Ovary (tissue), 9 donors: ENCODE data around the gene DONSON. TPM values are rescaled to one million over a fixed set of nuclear protein-coding genes. Genes with fewer than 3 reads are reported as not detected.

Experiments used
- DNase-seq, 5 donors: peaks; one replicate each; pipeline ENCODE4 v3.0.0-alpha.2; 2019 to 2020
- H3K27ac ChIP-seq, 2 donors: fragments of 200-600 bp; one replicate each; pipeline versions ENCODE4 v1.5.1 to v1.8.0; 2019 to 2022
- H3K27me3 ChIP-seq: fragments of 200-600 bp; one replicate; pipeline ENCODE4 v1.8.0; 2022
- H3K36me3 ChIP-seq: fragments of 200-600 bp; sonication (generic); one replicate; pipeline ENCODE4 v1.5.1; 2019
- H3K4me1 ChIP-seq: one replicate; pipeline ENCODE4 v1.8.1; 2013; ENCODE audit warnings: mild to moderate bottlenecking, moderate library complexity; ENCODE audit not compliant: insufficient read depth
- H3K4me3 ChIP-seq: fragments of 200-600 bp; sonication (generic); one replicate; pipeline ENCODE4 v1.5.1; 2017
- H3K9me3 ChIP-seq, 2 donors: fragments of 200-600 bp in 1 of 2; sonication (generic) in 1 of 2; one replicate each; pipeline versions ENCODE4 v1.5.1 to v1.8.1; 2013 to 2019; ENCODE audit warnings: mild to moderate bottlenecking in 1 of 2, moderate library complexity in 1 of 2
- EP300 ChIP-seq: sonication (generic); formaldehyde crosslinking; IDR thresholded peaks from one replicate; pipeline ENCODE4 v1.6.1; 2017; ENCODE audit warnings: antibody characterized with exemption
- POLR2A ChIP-seq: fragments of 450-650 bp; IDR thresholded peaks from one replicate; pipeline ENCODE4 v1.6.1; 2017; ENCODE audit warnings: antibody characterized with exemption, mild to moderate bottlenecking, moderate library complexity
- WGBS, 3 donors: extraction: QIAGEN DNeasy Blood & Tissue Kit in 1 of 3; methylation state at CpG; one replicate each; pipeline versions ENCODE4 v1.1.5 to v1.1.7; 2013 to 2017; 5-methylcytosine and 5-hydroxymethylcytosine counted together
- intact Hi-C, 4 donors: fragments of 100-400 bp; cut with DNase I; formaldehyde crosslinking; loops; one replicate each; pipeline versions ENCODE4 v1.11.0 to v1.15.1; 2022 to 2023
- polyA plus RNA-seq, 2 donors: library from polyadenylated mRNA; stranded (reverse); fragments of 200-250 nt in 1 of 2; fragments of 350-450 nt in 1 of 2; fragmentation: Illumina TruSeq in 1 of 2; extraction: RNeasy Lipid Tissue Mini Kit (QIAGEN cat#74804) in 1 of 2; gene quantifications; one replicate each; pipeline ENCODE4 v1.2.3, GENCODE V29; 2013 to 2014
- total RNA-seq, 7 donors: library from RNA; depleted of rRNA in 2 of 7; stranded (reverse); fragments of >200 nt in 2 of 7; fragmentation: NEBNext Ultra II Directional in 3 of 7; extraction: Animal tissue kit (Norgen Biotek cat#: 25700) in 3 of 7; gene quantifications; one replicate each; pipeline versions ENCODE4 v1.1.0 to v1.2.4, GENCODE V29; 2016 to 2023
- TF ChIP-seq, protein P1 (sequence below), 3 donors: fragments of 450-650 bp in 2 of 3; fragments of 200-600 bp in 1 of 3; IDR thresholded peaks; one replicate each; pipeline versions ENCODE4 v1.5.1 to v1.8.0; 2016 to 2022; ENCODE audit warnings: antibody characterized with exemption in 3 of 3, mild to moderate bottlenecking in 1 of 3
- donor health status: DM: no; HTN: no; CAD: no; lungs with moderate emphysema.
- donor health status: DM: no; HTN: no; CAD: no.
- donor health status: Bipolar disorder and iron deficiency.
- donor health status: DM: yes; HTN: yes; CAD: no.
- donor health status: DM: no; HTN: no; CAD: no.
- donor health status: DM: yes; HTN: yes; CAD: no.

Gene DONSON
- total and polyA plus RNA-seq, 9 donors, result 5.1 to 14.1 (median 10.3) TPM

DNA sequence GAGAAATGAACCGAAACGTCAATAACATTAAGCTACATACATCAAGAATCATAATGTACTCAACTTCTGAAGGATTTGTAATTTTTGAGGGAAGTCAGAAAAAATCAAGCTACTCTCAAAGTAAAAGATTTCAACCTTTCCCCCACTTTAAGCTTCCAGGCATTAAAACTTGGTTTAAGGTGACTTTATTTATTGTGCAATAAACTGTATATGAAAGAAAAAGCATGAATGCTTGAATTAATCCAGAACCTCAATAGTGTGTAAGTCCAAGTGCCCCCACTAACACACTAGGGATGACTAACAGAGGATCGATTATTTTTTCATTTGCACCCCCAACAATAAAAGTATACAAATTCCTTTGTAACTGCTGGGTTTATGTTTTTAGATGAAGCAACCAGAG lies 57.5 kb downstream of the DONSON start:
- no peaks in the 10 kb centered on the region for H3K36me3 ChIP-seq
- DNase-seq, result no peak
- H3K27ac ChIP-seq, result no peak overlapping the region
- H3K9me3 ChIP-seq, result no peaks in the 10 kb centered on the region
- no peaks in the 10 kb centered on the region for H3K4me1 ChIP-seq
- no peaks in the 10 kb centered on the region for H3K27me3 ChIP-seq
- H3K4me3 ChIP-seq, result no peak overlapping the region
- intact Hi-C loops, result no loop called here
- WGBS, 3 donors, result 80 to 91% (median 81%) methylated on average over 3 of the region's 3 CpGs
- TF ChIP-seq POLR2A, result no peak
- no peak for TF ChIP-seq EP300
- TF ChIP-seq, protein P1, sequence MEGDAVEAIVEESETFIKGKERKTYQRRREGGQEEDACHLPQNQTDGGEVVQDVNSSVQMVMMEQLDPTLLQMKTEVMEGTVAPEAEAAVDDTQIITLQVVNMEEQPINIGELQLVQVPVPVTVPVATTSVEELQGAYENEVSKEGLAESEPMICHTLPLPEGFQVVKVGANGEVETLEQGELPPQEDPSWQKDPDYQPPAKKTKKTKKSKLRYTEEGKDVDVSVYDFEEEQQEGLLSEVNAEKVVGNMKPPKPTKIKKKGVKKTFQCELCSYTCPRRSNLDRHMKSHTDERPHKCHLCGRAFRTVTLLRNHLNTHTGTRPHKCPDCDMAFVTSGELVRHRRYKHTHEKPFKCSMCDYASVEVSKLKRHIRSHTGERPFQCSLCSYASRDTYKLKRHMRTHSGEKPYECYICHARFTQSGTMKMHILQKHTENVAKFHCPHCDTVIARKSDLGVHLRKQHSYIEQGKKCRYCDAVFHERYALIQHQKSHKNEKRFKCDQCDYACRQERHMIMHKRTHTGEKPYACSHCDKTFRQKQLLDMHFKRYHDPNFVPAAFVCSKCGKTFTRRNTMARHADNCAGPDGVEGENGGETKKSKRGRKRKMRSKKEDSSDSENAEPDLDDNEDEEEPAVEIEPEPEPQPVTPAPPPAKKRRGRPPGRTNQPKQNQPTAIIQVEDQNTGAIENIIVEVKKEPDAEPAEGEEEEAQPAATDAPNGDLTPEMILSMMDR (IDR thresholded peaks at IDR 0.05), result no peak

Other genes starting within 250 kb of the DONSON start
- gene IFNGR2, start 185.3 kb downstream of the DONSON start, total RNA-seq, result 10 to 100 TPM; 39.6 to 54.5 (median 46.7) TPM
- gene IFNGR2, start 185.3 kb downstream of the DONSON start, polyA plus RNA-seq, result 100 to 1,000 TPM in 1 of 2 donors, 10 to 100 TPM in 1; 43.7 to 125 TPM
- 100 to 1,000 TPM in 1 of 7 donors, 10 to 100 TPM in 6; 58.9 to 122 (median 81.1) TPM for gene TMEM50B, start 108.7 kb downstream of the DONSON start, total RNA-seq
- 10 to 100 TPM; 50.1 to 75.4 TPM for gene TMEM50B, start 108.7 kb downstream of the DONSON start, polyA plus RNA-seq
- gene DNAJC28, start 97.0 kb downstream of the DONSON start, total RNA-seq, result 1 to 10 TPM in 4 of 7 donors, under 1 TPM in 3; 0.34 to 1.7 (median 1.2) TPM
- gene DNAJC28, start 97.0 kb downstream of the DONSON start, polyA plus RNA-seq, result 1 to 10 TPM in 1 of 2 donors, under 1 TPM in 1; 0.62 to 2.6 TPM
- 10 to 100 TPM; 41.0 to 84.4 (median 51.9) TPM for gene GART, start 46.6 kb downstream of the DONSON start, total RNA-seq
- 10 to 100 TPM; 17.5 to 57.5 TPM for gene GART, start 46.6 kb downstream of the DONSON start, polyA plus RNA-seq
- 100 to 1,000 TPM; 216 to 351 (median 271) TPM for gene SON, start 45.6 kb downstream of the DONSON start, total RNA-seq
- gene SON, start 45.6 kb downstream of the DONSON start, polyA plus RNA-seq, result 100 to 1,000 TPM; 107 to 263 TPM
- gene CRYZL1, start 53.1 kb upstream of the DONSON start, total RNA-seq, result 10 to 100 TPM; 27.2 to 59.6 (median 45.9) TPM
- gene CRYZL1, start 53.1 kb upstream of the DONSON start, polyA plus RNA-seq, result 10 to 100 TPM; 27.0 to 59.5 TPM
- 10 to 100 TPM; 28.3 to 51.9 (median 36.4) TPM for gene ITSN1, start 53.8 kb upstream of the DONSON start, total RNA-seq
- 10 to 100 TPM; 22.6 to 61.3 TPM for gene ITSN1, start 53.8 kb upstream of the DONSON start, polyA plus RNA-seq